ENCODE results near the gene DCHS1. TPM values are rescaled to one million over a fixed set of nuclear protein-coding genes. Genes with fewer than 3 reads are reported as not detected.

DCHS1 gene
- total and polyA plus RNA-seq, 9 of the 15 experiments (the other 6 are each of a cell fraction or from before 2014, with no cell fraction given): 0.04 to 0.49 (median 0.14) TPM; not detected in 2

DNA sequence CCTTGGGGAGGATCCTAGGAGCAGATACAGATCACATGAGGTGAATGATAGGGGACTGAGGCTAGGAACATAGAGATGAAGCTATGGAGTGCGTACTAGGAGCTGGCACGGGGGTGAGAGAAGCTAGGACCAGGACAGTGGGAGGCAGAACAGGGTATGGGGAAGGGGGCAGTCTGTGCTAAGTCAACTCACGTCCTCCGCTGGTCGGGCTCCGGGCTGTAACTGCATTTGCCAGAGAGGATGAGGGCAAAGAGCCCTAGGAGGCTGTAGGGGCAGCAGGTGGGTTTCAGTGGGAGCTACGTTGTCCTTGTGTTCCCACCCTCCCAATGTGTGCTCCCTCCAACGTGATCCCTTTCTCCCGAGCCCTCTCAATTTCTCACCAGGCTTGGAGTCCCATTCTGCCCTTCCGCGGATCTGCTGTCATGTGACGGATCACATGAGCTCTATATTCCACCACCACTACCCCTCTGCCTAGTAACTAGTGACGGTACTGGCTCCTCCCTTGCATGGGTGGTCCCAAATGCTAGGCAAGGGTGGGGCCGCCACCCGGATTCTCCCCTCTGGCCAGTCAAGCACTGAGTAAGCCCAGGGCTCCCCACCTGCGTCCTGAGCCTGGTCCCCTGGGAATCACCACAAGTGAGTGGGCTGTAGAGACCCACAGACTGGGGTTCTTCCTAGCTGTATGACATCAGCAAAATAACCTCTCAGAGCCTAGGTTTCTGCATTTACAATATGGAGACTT, 36.4 kb downstream of the DCHS1 start, which contains the start of gene TPP1 (continued):
- TF ChIP-seq, protein P1, sequence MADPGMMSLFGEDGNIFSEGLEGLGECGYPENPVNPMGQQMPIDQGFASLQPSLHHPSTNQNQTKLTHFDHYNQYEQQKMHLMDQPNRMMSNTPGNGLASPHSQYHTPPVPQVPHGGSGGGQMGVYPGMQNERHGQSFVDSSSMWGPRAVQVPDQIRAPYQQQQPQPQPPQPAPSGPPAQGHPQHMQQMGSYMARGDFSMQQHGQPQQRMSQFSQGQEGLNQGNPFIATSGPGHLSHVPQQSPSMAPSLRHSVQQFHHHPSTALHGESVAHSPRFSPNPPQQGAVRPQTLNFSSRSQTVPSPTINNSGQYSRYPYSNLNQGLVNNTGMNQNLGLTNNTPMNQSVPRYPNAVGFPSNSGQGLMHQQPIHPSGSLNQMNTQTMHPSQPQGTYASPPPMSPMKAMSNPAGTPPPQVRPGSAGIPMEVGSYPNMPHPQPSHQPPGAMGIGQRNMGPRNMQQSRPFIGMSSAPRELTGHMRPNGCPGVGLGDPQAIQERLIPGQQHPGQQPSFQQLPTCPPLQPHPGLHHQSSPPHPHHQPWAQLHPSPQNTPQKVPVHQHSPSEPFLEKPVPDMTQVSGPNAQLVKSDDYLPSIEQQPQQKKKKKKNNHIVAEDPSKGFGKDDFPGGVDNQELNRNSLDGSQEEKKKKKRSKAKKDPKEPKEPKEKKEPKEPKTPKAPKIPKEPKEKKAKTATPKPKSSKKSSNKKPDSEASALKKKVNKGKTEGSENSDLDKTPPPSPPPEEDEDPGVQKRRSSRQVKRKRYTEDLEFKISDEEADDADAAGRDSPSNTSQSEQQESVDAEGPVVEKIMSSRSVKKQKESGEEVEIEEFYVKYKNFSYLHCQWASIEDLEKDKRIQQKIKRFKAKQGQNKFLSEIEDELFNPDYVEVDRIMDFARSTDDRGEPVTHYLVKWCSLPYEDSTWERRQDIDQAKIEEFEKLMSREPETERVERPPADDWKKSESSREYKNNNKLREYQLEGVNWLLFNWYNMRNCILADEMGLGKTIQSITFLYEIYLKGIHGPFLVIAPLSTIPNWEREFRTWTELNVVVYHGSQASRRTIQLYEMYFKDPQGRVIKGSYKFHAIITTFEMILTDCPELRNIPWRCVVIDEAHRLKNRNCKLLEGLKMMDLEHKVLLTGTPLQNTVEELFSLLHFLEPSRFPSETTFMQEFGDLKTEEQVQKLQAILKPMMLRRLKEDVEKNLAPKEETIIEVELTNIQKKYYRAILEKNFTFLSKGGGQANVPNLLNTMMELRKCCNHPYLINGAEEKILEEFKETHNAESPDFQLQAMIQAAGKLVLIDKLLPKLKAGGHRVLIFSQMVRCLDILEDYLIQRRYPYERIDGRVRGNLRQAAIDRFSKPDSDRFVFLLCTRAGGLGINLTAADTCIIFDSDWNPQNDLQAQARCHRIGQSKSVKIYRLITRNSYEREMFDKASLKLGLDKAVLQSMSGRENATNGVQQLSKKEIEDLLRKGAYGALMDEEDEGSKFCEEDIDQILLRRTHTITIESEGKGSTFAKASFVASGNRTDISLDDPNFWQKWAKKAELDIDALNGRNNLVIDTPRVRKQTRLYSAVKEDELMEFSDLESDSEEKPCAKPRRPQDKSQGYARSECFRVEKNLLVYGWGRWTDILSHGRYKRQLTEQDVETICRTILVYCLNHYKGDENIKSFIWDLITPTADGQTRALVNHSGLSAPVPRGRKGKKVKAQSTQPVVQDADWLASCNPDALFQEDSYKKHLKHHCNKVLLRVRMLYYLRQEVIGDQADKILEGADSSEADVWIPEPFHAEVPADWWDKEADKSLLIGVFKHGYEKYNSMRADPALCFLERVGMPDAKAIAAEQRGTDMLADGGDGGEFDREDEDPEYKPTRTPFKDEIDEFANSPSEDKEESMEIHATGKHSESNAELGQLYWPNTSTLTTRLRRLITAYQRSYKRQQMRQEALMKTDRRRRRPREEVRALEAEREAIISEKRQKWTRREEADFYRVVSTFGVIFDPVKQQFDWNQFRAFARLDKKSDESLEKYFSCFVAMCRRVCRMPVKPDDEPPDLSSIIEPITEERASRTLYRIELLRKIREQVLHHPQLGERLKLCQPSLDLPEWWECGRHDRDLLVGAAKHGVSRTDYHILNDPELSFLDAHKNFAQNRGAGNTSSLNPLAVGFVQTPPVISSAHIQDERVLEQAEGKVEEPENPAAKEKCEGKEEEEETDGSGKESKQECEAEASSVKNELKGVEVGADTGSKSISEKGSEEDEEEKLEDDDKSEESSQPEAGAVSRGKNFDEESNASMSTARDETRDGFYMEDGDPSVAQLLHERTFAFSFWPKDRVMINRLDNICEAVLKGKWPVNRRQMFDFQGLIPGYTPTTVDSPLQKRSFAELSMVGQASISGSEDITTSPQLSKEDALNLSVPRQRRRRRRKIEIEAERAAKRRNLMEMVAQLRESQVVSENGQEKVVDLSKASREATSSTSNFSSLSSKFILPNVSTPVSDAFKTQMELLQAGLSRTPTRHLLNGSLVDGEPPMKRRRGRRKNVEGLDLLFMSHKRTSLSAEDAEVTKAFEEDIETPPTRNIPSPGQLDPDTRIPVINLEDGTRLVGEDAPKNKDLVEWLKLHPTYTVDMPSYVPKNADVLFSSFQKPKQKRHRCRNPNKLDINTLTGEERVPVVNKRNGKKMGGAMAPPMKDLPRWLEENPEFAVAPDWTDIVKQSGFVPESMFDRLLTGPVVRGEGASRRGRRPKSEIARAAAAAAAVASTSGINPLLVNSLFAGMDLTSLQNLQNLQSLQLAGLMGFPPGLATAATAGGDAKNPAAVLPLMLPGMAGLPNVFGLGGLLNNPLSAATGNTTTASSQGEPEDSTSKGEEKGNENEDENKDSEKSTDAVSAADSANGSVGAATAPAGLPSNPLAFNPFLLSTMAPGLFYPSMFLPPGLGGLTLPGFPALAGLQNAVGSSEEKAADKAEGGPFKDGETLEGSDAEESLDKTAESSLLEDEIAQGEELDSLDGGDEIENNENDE (IDR thresholded peaks at IDR 0.05; ENCODE audit: low read depth, low read length): no peak
- no peak for TF ChIP-seq NELFE (IDR thresholded peaks at IDR 0.05; ENCODE audit: insufficient read depth, insufficient read length)
- TF ChIP-seq, protein P2, sequence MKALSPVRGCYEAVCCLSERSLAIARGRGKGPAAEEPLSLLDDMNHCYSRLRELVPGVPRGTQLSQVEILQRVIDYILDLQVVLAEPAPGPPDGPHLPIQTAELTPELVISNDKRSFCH (CRISPR knock-in tag; IDR thresholded peaks at IDR 0.05): no peak
- TF ChIP-seq, protein P2 (tag; IDR thresholded peaks at IDR 0.05): no peak
- TF ChIP-seq, protein P3, sequence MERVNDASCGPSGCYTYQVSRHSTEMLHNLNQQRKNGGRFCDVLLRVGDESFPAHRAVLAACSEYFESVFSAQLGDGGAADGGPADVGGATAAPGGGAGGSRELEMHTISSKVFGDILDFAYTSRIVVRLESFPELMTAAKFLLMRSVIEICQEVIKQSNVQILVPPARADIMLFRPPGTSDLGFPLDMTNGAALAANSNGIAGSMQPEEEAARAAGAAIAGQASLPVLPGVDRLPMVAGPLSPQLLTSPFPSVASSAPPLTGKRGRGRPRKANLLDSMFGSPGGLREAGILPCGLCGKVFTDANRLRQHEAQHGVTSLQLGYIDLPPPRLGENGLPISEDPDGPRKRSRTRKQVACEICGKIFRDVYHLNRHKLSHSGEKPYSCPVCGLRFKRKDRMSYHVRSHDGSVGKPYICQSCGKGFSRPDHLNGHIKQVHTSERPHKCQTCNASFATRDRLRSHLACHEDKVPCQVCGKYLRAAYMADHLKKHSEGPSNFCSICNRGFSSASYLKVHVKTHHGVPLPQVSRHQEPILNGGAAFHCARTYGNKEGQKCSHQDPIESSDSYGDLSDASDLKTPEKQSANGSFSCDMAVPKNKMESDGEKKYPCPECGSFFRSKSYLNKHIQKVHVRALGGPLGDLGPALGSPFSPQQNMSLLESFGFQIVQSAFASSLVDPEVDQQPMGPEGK (CRISPR knock-in tag; IDR thresholded peaks at IDR 0.05; ENCODE audit: borderline replicate concordance): no peak
- TF ChIP-seq HDAC1 (IDR thresholded peaks at IDR 0.05): peak in 1 of 2 experiments; percentile 95; a peak in 2 of 4 replicates
- no peak for TF ChIP-seq KLF13 (tag; IDR thresholded peaks at IDR 0.05; ENCODE audit: borderline replicate concordance, low read depth)

All from K562 (cell line).